HG03460 (cell line): ENCODE results near the gene EPB41L1.

Source experiments
- ATAC-seq: cut with Tn5 transposase; IDR thresholded peaks from one replicate; pipeline ENCODE4 v1.9.1; 2021; ENCODE audit not compliant: unreplicated experiment

EPB41L1 gene

DNA sequence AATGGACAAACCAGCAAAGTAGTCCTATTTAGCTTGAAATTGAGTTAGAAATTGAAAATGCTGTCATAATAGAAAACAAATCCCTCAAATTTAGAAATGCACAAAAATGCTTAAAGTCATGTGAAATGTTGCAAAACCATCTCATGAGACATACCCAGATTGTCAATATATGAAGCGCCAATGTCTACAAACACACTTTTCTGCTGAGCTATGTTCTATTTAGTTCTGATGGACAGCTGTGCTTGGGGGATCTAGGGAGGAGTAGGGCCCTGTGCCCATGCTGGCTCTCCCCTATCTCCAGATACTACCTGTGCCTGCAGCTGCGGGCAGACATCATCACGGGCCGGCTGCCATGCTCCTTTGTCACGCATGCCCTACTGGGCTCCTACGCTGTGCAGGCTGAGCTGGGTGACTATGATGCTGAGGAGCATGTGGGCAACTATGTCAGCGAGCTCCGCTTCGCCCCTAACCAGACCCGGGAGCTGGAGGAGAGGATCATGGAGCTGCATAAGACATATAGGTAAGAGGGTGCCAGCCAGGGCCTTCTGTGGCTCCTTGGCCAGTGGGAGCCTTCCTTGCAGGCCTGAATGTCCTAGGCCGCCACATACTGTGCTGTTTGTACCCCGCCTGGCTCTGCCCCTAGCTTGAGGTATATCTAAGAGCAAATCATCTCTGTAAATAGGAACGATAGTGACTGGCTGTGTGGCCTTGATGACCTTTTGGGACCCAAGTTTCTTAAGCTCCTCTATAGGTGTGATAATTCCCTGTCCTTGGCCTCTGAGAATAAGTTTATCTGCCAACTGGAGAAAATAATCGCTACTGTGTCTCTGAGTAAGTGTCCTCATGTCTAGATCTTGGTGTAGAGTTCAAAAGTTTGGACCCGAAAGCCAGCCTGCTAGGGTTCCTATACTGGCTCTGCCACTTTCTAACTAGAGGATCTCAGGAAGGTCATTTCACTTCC lies 30.6 kb downstream of the EPB41L1 start:
- no peak for ATAC-seq

DNA sequence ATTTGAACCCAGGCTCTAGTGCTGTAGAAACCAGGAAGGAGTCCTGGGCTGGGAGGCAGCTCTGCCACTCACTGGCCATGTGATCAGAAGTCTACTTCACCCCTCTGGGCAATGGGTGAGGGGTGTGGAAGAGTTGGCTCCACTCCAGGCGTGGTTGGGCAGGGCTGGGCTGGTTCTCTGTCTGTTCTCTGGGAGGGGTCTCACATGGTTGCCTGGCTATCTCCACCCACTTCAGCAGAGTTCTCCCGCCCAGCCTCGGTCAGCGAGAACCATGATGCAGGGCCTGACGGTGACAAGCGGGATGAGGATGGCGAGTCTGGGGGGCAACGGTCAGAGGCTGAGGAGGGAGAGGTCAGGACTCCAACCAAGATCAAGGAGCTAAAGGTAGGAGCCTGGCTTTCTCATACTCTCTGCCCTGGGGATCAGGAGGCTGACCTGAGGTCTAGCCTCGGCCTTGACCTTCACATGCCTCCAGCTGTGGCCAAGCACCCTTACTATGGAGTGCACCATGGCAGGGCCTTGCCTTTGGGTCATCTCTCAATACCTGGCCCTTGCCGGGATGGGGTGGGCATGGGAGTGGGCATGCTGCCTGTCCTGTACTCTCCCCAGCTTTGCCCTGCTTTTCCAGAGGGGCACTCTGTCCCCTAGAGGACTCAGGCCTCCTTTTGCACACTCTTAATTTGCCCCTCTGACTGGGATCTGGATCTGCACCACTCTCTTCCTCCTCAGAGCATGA lies 39.6 kb downstream of the EPB41L1 start:
- no peak for ATAC-seq

DNA sequence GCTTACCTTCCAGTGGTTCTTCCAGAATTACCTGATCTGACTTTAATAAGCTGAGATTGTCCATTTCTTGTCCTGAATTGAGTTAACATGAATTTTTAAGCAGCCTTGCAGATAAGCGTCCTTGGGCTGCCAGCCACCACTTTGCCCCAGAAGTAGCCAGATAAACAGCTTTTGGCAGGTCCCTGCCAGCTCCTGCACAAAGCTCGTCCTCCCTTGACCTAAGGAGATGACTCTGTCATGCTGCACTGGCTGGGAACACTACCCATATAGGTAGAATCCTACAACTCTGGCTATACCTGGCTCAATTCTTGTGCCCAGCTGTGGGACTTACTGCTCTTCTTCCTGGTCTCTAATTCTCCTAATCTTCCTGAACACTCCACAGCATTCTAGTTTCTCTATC lies 42.1 kb downstream of the EPB41L1 start:
- ATAC-seq = no peak

DNA sequence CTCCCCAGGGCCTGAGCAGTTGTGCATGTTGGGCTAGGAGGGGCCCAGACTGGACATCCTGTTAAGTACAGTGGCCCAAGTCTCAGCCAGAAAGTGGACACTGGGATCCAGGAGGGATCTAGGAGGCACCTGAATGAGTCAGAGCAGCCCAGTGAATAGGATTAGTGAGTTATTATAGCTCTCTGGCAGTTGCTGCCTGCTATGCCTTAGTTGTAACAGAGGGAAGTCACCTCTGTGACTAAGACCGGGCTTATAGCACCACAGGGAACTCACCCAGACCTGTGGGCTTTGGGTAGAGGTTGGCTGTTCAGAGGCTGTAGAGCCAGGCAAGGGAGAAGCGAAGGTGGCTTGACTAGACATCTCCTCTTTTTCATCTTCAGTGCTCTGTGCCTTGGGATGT lies 42.7 kb downstream of the EPB41L1 start:
- no peak for ATAC-seq

DNA sequence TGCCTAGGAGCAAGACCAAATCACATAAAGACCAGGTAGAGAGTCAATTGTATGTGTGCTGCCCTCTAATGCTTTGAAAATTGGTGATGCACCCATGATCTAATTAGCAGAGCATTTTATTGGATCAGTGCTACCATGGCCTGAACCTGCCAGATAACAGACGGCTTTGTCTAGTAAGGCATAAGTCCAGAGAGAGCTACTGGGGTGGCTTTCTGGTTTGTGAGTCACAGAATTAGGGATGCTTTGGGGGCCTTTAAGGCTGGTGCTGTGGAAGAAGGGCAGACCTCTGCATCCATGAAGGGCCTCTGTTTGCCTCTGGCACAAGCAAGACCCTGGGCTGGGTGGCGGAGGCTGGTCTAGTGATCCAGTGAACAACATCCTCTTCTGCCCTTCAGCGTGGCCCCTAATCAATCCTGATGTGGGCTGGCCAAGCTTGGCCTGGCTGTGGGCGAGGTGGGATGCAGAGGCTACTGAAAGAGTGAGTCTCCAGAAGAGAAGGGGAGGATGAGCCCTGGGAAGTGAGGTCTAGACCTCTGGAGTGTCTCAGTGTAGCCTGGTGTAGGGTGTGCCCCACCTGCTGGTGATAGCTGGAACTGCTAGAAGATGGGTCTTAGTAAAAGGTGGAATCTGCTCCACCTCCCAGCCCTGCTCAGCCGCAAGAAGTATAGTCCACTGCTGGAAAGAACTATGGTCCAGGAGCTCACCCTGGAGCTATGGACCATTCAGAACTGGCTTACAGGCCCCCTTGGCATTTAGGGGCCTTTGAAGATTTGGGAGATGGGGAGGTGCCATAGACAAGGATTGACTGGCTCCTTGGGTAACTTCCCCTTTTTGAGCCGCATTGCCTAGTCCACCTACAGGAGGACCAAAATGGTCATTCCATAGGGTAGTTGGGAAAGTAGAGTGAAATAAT lies 45.1 kb downstream of the EPB41L1 start:
- ATAC-seq = no peak

DNA sequence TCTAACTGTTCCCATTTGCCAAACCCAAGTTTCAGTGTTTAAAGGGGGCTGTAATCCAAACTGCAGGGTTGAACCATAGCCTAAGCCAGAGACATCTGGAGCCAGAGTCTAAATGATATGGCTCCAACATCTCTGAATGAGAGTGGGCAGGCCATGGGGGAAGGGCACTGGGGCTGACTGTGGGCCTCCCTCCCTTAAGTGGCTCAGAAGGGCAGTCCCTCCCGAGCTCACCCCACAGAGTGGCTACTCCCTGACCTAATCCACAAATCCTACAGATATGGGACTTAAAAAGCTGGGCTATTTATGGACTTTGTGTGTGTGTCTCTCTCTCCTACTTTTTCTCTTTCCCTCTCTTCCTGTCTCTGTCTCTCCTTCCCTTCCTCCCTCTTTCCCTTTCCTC lies 45.9 kb downstream of the EPB41L1 start:
- ATAC-seq = no peak

DNA sequence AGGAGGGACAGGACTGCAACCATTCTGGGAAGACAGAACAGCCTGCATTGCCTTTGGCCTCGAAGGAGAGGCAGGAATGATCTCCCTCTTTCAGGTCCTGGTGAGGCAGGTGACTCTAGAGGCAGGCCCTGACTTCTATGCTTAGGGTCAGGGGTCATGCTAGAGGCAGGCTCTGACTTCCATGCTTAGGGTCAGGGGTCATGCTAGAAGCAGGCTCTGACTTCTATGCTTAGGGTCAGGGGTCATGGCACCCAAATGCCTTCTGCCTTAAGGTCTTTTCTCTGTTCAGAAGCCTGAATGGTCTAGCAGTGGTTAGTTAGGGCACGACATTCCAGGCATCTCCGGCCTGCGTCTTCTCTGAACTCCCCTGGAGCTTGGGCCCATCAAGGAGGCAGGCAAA lies 46.7 kb downstream of the EPB41L1 start:
- no peak for ATAC-seq

DNA sequence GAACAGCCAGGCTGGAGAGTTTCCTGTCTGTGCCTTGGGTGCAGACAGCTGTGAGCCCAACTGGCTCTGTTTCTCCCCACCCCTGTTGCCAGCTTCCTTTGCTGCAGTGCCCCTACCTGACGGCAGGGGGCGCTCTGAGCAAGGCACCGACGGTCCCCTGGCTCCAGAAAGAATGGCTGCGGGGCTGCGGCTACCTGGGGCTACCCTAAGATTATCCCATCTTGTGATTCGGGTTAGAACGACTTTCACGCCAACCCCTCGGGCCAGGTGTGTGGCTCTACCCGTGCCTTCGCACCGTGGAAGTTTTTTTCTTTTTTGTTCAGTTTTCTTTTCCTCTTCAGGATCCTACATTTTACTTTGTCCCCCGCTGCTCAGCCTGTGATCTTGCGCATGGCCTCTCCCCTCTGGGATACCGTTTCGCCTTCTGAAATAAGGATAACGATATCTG lies 48.4 kb downstream of the EPB41L1 start:
- no peak for ATAC-seq

DNA sequence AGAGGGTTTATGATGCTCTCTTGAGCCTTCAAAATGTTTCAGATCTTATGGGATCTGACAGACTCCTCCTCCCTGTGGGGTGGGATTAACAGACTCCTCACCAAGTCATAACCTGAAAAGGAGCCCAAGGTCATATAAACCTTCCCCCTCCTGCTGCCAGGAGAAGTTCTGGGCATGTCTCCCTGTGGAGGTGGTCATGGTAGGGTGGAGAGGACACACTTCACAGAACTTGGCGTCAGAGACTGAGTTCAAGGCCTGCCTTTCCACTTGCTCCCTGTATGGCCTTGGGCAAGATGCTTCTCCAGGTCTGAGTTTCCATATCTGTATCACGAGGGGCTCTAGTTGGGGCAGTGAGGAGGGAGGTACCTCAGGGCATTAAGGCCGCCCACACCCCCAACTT lies 49.3 kb downstream of the EPB41L1 start:
- ATAC-seq = no peak

DNA sequence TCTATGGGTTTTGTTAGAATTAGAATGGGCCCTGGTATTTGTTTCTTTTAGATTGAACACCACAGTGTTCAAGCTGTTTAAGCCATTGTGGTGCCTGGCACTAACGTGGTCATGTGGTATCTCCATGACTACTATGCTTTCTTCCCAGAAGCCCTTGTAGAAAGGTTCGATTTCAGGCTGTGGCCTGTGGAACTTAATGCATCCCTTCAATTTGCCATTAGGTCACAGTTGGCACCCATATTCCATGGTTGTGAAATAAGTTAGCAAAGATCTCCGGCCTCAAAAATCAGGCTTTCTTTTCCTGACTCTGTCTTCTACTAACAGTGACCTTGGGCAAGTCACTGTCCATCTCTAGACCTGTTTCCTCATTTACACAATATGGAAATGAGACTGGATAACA lies 50.5 kb downstream of the EPB41L1 start:
- no peak for ATAC-seq

DNA sequence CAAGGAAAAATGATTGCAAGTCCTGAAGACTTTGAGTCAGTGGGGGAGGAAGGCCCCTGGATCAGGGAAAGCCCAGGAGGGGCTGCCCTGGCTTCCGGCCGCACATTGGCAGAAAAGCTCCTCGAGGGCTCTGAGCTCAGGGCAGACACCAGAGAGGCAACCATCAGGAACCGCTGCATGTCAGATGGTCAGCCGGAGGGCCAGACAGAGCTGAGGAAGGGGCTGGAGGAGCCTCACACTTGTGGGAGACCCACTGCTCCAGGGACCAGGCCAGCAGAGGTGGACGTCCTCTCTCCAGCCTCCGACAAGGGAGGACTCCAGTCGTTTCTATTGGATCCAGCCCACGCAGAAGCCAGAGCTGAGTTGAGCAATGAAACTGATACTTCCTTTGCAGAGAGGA lies 51.5 kb downstream of the EPB41L1 start:
- no peak for ATAC-seq

DNA sequence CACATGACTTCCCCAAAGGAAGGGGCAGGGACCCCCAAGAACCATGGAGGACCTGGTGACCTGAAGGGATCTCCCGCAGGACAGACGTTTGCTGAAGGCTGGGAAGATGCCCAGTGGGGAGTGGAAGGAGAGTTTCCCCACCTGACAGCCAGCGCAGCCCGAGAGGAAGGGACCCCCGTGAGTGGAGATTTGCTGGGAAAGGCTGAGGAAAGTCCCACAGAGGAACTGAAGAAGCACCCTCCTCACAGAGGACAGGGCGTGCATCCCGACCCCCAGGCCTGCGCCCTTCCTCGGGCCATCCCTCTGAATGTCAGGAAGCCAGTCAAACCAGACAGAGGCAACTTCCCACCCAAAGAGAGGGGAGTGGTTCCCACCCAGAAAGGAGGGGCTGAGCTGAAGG lies 52.1 kb downstream of the EPB41L1 start:
- no peak for ATAC-seq

DNA sequence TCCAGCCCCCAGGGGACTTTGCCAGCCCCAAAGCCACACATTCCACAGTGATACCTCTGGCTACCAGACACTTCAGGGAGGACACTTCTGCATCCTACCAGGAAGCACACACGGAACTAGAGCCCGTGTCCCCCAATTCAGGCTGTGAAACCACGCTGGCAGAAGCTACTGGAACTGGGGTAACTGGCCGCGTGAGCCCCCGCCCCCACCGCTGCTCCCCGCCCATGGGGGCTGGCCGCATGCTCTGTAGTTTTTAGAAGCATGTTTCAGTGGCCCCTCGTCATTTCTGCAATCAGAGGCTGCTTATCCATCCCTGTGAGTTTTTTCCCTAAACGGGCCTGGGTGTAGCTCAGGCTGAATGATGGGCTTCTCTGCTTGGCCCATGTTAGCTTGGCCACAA lies 53.1 kb downstream of the EPB41L1 start:
- no peak for ATAC-seq

DNA sequence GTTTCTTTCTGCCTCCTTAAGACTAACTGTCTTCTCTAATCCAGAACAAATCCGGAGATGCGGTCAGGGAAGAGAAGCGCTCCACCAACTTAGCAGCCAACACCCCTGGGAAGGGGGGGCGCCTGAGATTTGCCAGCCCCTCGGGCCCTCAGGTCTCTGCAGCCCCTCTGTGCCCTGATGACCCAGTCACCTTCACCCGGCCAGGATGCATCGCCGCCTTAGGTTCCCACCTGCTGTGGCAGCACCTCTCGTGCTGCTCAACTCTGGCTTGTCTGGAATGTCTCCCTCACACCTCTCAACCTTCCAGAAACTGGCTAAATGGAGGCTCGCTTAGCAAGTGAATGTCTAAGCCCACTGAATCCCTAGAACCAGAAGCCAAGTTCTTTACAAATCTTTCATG lies 53.7 kb downstream of the EPB41L1 start:
- no peak for ATAC-seq

DNA sequence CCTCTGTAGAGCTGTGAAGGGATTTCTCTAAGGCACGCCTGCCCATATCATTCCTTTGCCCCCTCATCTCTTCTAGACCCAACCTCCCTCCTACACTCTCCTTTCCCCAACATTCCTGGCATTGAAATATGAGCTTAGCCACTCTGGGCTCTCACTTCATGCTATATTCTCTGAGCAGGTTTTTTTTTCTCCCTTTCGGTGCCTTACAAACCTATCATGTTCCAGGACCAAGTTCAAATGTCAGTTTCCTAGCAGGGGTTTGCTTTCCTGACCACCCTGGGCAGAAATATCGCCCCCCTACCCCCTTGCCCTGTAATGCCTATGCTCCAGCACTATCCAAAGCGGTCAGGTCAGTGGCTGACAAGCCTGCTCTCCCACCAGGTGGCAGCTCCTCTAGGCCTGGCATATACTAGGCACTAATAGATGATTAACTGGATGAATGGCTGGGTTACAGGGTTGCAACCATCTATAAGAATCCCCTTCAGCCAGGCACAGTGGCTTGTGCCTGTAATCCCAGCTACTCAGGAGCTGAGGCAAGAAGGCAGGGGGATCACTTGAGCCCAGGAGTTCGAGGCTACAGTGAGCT lies 56.0 kb downstream of the EPB41L1 start:
- no peak for ATAC-seq

DNA sequence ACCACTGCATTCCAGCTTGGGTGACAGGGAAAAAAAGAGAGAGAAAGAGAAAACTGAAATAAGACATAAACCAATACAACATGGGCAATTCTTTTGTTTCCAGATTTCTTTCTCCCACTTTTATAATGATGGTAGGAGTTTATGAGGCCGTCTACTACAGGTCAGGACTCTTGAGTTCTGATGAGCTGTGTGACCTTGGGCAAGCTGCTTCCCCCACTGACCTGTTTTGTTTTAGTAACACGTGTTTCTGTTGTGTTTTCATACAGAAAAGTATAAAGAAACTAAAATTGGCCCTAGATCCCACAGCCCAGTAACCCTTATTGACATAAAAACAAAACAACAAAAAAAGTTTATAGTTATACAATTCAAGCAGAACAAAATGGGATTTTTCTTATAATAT lies 58.8 kb downstream of the EPB41L1 start:
- no peak for ATAC-seq

DNA sequence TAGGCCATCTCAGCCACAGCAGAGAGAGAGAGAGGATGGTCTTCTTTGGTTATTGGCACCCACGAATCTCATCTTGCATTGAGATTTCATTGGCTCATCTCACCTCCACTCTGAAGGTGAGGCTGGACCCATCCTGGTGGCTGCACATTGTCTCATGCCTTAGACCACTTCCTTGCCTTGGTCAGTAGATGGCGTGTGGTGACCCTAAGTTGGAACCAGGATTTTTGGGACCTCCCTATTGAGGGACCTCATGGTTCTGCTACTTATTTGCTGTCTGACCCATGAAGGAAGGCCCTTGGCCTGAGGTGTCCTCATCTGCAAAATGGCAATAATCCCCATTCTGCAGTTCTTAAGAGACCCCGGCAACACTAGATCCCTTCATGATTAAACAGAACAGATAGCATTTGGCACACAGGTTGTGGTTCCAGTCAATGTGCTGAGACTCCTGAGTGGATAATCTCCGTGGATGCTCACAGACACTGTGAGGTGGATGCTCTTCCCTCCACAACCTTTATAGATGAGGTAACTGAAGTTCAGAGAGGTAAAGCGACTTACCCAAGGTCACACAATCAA lies 60.2 kb downstream of the EPB41L1 start:
- no peak for ATAC-seq

DNA sequence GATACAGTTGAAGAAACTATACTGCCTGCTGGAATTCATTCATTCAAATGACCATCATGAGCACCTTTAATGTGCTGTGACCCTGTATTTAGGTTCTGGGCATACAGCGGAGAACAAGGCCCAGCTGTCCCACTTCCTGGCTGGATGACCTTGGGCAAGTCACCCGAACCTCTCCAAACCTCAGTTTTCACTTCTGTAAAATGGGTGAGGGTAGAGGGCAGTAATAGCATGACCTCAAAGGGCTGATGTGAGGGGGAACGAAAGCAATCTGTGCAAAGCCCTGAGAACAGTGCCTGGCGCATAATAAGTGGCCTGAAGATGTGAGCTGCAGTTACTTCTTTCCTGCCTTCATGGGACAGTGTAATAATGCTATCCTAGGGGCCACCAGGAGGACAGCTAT lies 61.2 kb downstream of the EPB41L1 start:
- no peak for ATAC-seq

DNA sequence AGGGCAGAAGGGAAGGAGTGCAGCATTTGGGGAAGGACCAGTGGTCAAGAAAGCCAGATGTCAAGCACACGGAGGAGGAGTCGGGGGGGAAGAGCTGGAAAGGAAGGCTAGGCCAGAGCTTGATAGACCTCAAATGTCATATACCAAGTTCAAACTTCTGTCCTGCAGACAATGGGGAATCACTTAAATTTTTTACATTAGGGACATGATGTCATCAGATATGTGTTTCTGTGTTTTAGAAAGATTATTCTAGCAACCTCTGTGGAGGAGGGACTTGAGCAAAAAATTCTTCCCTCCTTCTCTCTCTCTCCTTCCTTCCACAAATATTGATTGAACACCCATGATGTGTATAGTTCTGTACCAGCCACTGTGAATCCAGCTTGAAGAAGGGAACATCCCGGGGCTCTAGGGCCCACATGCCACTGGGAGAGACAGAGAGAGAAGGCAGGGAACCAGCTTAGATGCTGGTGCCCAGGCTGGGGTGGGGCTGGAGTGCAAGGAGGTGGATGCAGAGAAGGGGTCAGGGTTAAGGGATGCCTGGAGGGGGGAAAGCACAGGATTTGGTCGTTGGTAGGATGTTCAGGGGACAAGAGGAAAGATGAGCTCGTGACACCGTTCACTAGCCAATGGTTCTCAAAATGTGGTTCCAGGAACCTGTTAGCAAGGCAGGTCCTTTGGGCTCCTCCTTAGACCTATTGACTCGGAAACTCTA lies 61.9 kb downstream of the EPB41L1 start:
- ATAC-seq = no peak

DNA sequence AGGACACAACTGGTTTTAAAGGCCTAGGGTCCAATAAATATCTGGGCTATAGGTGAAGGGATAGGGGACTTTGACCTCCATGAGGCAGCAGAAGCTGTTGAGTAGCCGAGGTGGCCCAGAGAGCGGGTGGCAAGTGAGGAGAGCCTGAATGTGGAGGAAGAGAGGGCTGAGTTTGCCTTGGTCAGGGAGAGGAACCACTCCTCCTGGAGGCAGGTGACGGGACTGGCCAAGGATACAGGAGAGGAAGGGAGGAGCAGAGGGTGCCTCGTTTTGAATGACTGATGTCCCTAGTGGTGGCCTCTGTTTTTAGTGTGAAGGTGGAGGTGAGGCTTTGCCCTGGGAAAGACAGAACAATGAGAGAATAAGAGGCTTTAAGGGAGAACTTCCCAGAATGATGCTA lies 62.7 kb downstream of the EPB41L1 start:
- no peak for ATAC-seq
